Liver (tissue), 3 donors: Measurements from ENCODE around the gene USH2A.

Experiments
- ATF3 ChIP-seq: IDR thresholded peaks from 2 replicates; pipeline ENCODE4 v1.6.1; 2016; ENCODE audit warnings: antibody characterized with exemption
- CTCF ChIP-seq: fragments of 150-350 bp; IDR thresholded peaks from 2 replicates; pipeline ENCODE4 v1.5.1; 2017; ENCODE audit warnings: improper control_type of control experiment, low read depth, low read length; ENCODE audit not compliant: missing input control
- EGR1 ChIP-seq, 2 donors: IDR thresholded peaks; 2 replicates each; pipeline ENCODE4 v1.6.1; 2016 to 2018; ENCODE audit warnings: antibody characterized with exemption in 2 of 2, low read depth in 2 of 2
- GABPA ChIP-seq, 2 donors: IDR thresholded peaks in 1 of 2; conservative IDR thresholded peaks in 1 of 2; 2 replicates each; pipeline ENCODE4 v1.6.1; 2016; ENCODE audit warnings: antibody characterized with exemption in 2 of 2, mild to moderate bottlenecking in 1 of 2, moderate library complexity in 1 of 2
- JUND ChIP-seq, 2 donors: IDR thresholded peaks; 2 replicates each; pipeline ENCODE4 v1.6.1; 2016; ENCODE audit warnings: antibody characterized with exemption in 2 of 2
- RAD21 ChIP-seq, 2 donors: IDR thresholded peaks; 2 replicates each; pipeline ENCODE4 v1.6.1; 2016; ENCODE audit warnings: antibody characterized with exemption in 2 of 2, mild to moderate bottlenecking in 2 of 2
- REST ChIP-seq: IDR thresholded peaks from 2 replicates; pipeline ENCODE4 v1.6.1; 2016; ENCODE audit warnings: antibody characterized with exemption, mild to moderate bottlenecking
- RXRA ChIP-seq, 2 donors: IDR thresholded peaks; 2 replicates each; pipeline ENCODE4 v1.6.1; 2017 to 2018; ENCODE audit warnings: antibody characterized with exemption in 2 of 2, mild to moderate bottlenecking in 1 of 2
- SP1 ChIP-seq: IDR thresholded peaks from 2 replicates; pipeline ENCODE4 v1.6.1; 2018; ENCODE audit warnings: antibody characterized with exemption, mild to moderate bottlenecking
- TAF1 ChIP-seq: conservative IDR thresholded peaks from 2 replicates; pipeline ENCODE4 v1.6.1; 2016; ENCODE audit warnings: antibody characterized with exemption, mild to moderate bottlenecking
- YY1 ChIP-seq: IDR thresholded peaks from 2 replicates; pipeline ENCODE4 v1.6.1; 2016; ENCODE audit warnings: antibody characterized with exemption, mild to moderate bottlenecking
- ZBTB33 ChIP-seq: IDR thresholded peaks from 2 replicates; pipeline ENCODE4 v1.6.1; 2016; ENCODE audit warnings: antibody characterized with exemption
- donor health status: healthy.
- donor health status: healthy.

GRCh38 chr1:215844266-215844665 is 579.0 kb downstream of the USH2A start:
- no peak for TF ChIP-seq CTCF
- TF ChIP-seq YY1: no peak
- no peak for TF ChIP-seq ZBTB33
- TF ChIP-seq RXRA (IDR thresholded peaks at IDR 0.05): no peak
- no peak for TF ChIP-seq GABPA (IDR thresholded peaks at IDR 0.05 in 1 of 2, conservative IDR thresholded peaks at IDR 0.05 in 1 of 2)
- no peak for TF ChIP-seq TAF1
- no peak for TF ChIP-seq SP1
- no peak for TF ChIP-seq ATF3
- no peak for TF ChIP-seq JUND (IDR thresholded peaks at IDR 0.05)
- TF ChIP-seq REST: no peak
- no peak for TF ChIP-seq RAD21 (IDR thresholded peaks at IDR 0.05)
- no peak for TF ChIP-seq EGR1 (IDR thresholded peaks at IDR 0.05; ENCODE audit: low read depth in 2 of 2)
